Thyroid gland (tissue), 4 donors: ENCODE results near the gene PPP1R12B.
"Not testable (repeated sequence)": the region's sequence is repeated elsewhere in the genome, so short reads cannot be mapped to it uniquely, and the experiment has no call there.

ENCODE experiments used
- POLR2A ChIP-seq, 2 donors: fragments of 450-650 bp; IDR thresholded peaks; one replicate each; pipeline ENCODE4 v1.6.1; 2017; ENCODE audit warnings: antibody characterized with exemption in 2 of 2, mild to moderate bottlenecking in 2 of 2, moderate library complexity in 1 of 2
- TF ChIP-seq, protein P1 (sequence below), 6 experiments: fragments of 200-600 bp in 3 of 6; fragments of 450-650 bp in 3 of 6; sonication (generic) in 3 of 6; IDR thresholded peaks; one replicate each; pipeline ENCODE4 v1.5.1; 2016 to 2019; ENCODE audit warnings: antibody characterized with exemption in 6 of 6, mild to moderate bottlenecking in 2 of 6, inconsistent platforms in 1 of 6, moderate library complexity in 1 of 6

GRCh38 chr1:202420422-202421094 lies 72.1 kb downstream of the PPP1R12B start:
- TF ChIP-seq, protein P1, sequence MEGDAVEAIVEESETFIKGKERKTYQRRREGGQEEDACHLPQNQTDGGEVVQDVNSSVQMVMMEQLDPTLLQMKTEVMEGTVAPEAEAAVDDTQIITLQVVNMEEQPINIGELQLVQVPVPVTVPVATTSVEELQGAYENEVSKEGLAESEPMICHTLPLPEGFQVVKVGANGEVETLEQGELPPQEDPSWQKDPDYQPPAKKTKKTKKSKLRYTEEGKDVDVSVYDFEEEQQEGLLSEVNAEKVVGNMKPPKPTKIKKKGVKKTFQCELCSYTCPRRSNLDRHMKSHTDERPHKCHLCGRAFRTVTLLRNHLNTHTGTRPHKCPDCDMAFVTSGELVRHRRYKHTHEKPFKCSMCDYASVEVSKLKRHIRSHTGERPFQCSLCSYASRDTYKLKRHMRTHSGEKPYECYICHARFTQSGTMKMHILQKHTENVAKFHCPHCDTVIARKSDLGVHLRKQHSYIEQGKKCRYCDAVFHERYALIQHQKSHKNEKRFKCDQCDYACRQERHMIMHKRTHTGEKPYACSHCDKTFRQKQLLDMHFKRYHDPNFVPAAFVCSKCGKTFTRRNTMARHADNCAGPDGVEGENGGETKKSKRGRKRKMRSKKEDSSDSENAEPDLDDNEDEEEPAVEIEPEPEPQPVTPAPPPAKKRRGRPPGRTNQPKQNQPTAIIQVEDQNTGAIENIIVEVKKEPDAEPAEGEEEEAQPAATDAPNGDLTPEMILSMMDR (IDR thresholded peaks at IDR 0.05), result not testable (repeated sequence)
- TF ChIP-seq POLR2A (IDR thresholded peaks at IDR 0.05), result not testable (repeated sequence)
